Endothelial cell of umbilical vein (primary cell): ENCODE measurements around the gene FAM107A. TPM values are rescaled to one million over a fixed set of nuclear protein-coding genes. Genes with fewer than 3 reads are reported as not detected.
A peak's percentile ranks its signal among the peaks of the same experiment; 100 is the strongest.

Source experiments
- BruUV-seq: library from RNA; stranded (reverse); fragments of 400-500 nt; replicated peaks from 2 replicates; lab custom pipeline; 2021; lab: Mats Ljungman, UMichigan
- CTCF ChIA-PET: fragments of 300-600, 350-600 bp; sonication (Branson Sonifier 250); formaldehyde crosslinking; loops from one replicate; lab custom pipeline; 2021; ENCODE audit warnings: antibody characterized with exemption, inconsistent platforms; lab: Charles Lee
- POLR2A ChIA-PET: fragments of 300-600, 350-600 bp; sonication (Branson Sonifier 250); formaldehyde crosslinking; loops from one replicate; lab custom pipeline; 2021; ENCODE audit warnings: antibody characterized with exemption, inconsistent platforms; lab: Charles Lee
- DNase-seq: peaks from one replicate; pipeline ENCODE4 v3.0.0-alpha.2; 2011; ENCODE audit warnings: low read depth, low spot score
- FAIRE-seq: peaks from 2 replicates; lab custom pipeline; 2011; peaks lifted over from hg19 to GRCh38; lab: Jason Lieb, UNC
- H2AFZ ChIP-seq: 2 replicates; pipeline ENCODE4 v1.6.0; 2012; ENCODE audit warnings: low read depth, low read length, control low read depth, inconsistent platforms
- H3K27ac ChIP-seq: 2 replicates; pipeline ENCODE4 v1.5.1; 2011; ENCODE audit warnings: low read depth, mild to moderate bottlenecking, control low read depth, low read length, moderate library complexity; ENCODE audit not compliant: insufficient read depth
- H3K27me3 ChIP-seq, 2 experiments: 2 replicates each; pipeline versions ENCODE4 v1.6.0 to v1.6.1; 2011; ENCODE audit warnings: low read length in 2 of 2, mixed read lengths in 1 of 2; ENCODE audit not compliant: control insufficient read depth in 2 of 2, insufficient read depth in 2 of 2
- H3K36me3 ChIP-seq, 2 experiments: 2 replicates in 1 of 2; 3 replicates in 1 of 2; pipeline ENCODE4 v1.5.1; 2011; ENCODE audit warnings: low read length in 2 of 2, mild to moderate bottlenecking in 1 of 2, moderate library complexity in 1 of 2; ENCODE audit not compliant: control insufficient read depth in 2 of 2, insufficient read depth in 2 of 2; ENCODE audit errors: extremely low read depth in 1 of 2
- H3K4me1 ChIP-seq: 3 replicates; pipeline ENCODE4 v1.5.1; 2011; ENCODE audit warnings: mild to moderate bottlenecking, low read length; ENCODE audit not compliant: control insufficient read depth, insufficient read depth; ENCODE audit errors: extremely low read depth
- H3K4me2 ChIP-seq: 2 replicates; pipeline ENCODE4 v1.6.1; 2011; ENCODE audit warnings: low read length, control low read depth, mixed read lengths; ENCODE audit not compliant: insufficient read depth
- H3K4me3 ChIP-seq, 3 experiments: fragments of 200-600 bp in 1 of 3; sonication (generic), shearing (Covaris generic) in 1 of 3; replicated peaks in 1 of 3; 2 replicates each; pipeline ENCODE4 v1.5.1; 2011 to 2016; ENCODE audit warnings: control low read depth in 3 of 3, low read length in 3 of 3, mild to moderate bottlenecking in 2 of 3, inconsistent platforms in 1 of 3, low read depth in 1 of 3, moderate library complexity in 1 of 3; ENCODE audit not compliant: insufficient read depth in 1 of 3
- H3K79me2 ChIP-seq: 2 replicates; pipeline ENCODE4 v1.6.0; 2012; ENCODE audit warnings: low read length, inconsistent platforms; ENCODE audit not compliant: control insufficient read depth, insufficient read depth
- H3K9ac ChIP-seq: replicated peaks from 2 replicates; pipeline ENCODE3; 2011; ENCODE audit warnings: low read length, control low read depth; ENCODE audit not compliant: insufficient read depth; ENCODE audit errors: extremely low read depth
- H3K9me1 ChIP-seq: replicated peaks from 3 replicates; pipeline ENCODE4 v1.6.0; 2011; ENCODE audit warnings: mild to moderate bottlenecking, low read length; ENCODE audit not compliant: control insufficient read depth, insufficient read depth; ENCODE audit errors: extremely low read depth
- H3K9me3 ChIP-seq: replicated peaks from 2 replicates; pipeline ENCODE4 v1.5.1; 2012; ENCODE audit warnings: low read length, inconsistent platforms; ENCODE audit not compliant: control insufficient read depth, insufficient read depth
- H4K20me1 ChIP-seq: replicated peaks from 2 replicates; pipeline ENCODE3; 2011; ENCODE audit warnings: mild to moderate bottlenecking, low read length; ENCODE audit not compliant: control insufficient read depth, insufficient read depth; ENCODE audit errors: extremely low read depth
- CTCF ChIP-seq, 2 donors: IDR thresholded peaks; 1 replicate in 1 of 2; 2 replicates in 1 of 2; pipeline ENCODE4 v1.5.1; 2011; ENCODE audit warnings: low read length in 2 of 2, mild to moderate bottlenecking in 2 of 2, moderate library complexity in 2 of 2, control low read depth in 1 of 2, inconsistent platforms in 1 of 2, low read depth in 1 of 2; ENCODE audit not compliant: insufficient read depth in 1 of 2; ENCODE audit errors: extremely low read depth in 1 of 2
- EZH2 ChIP-seq: IDR thresholded peaks from 2 replicates; pipeline ENCODE4 v1.6.1; 2012; ENCODE audit warnings: borderline replicate concordance, low read depth, mild to moderate bottlenecking, moderate library complexity, low read length, inconsistent platforms; ENCODE audit not compliant: severe bottlenecking
- FOS ChIP-seq: IDR thresholded peaks from 2 replicates; pipeline ENCODE4 v1.6.1; 2011; ENCODE audit warnings: mild to moderate bottlenecking, low read length, moderate library complexity, borderline replicate concordance; ENCODE audit not compliant: insufficient read depth
- GATA2 ChIP-seq: IDR thresholded peaks from 2 replicates; pipeline ENCODE4 v1.7.0; 2011; ENCODE audit warnings: low read depth, mild to moderate bottlenecking, moderate library complexity, mixed read lengths, low read length; ENCODE audit not compliant: insufficient read length, insufficient read depth
- JUN ChIP-seq: IDR thresholded peaks from 2 replicates; pipeline ENCODE4 v1.6.1; 2011; ENCODE audit warnings: borderline replicate concordance, low read depth; ENCODE audit not compliant: insufficient read length, insufficient read depth
- MAX ChIP-seq: IDR thresholded peaks from 2 replicates; pipeline ENCODE4 v1.6.1; 2011; ENCODE audit not compliant: insufficient read depth, insufficient read length
- MYC ChIP-seq: IDR thresholded peaks from one replicate; pipeline ENCODE4 v1.6.1; 2011; ENCODE audit warnings: mild to moderate bottlenecking, low read depth, low read length
- POLR2A ChIP-seq: IDR thresholded peaks from 2 replicates; pipeline ENCODE4 v1.6.1; 2012; ENCODE audit warnings: low read depth, mild to moderate bottlenecking, control low read depth, low read length
- POLR2AphosphoS5 ChIP-seq: IDR thresholded peaks from 2 replicates; pipeline ENCODE4 v1.6.1; 2012; ENCODE audit warnings: low read depth, mild to moderate bottlenecking, control low read depth, low read length, moderate library complexity; ENCODE audit not compliant: insufficient read depth
- dilution Hi-C: fragments of 300-500 bp; cut with MboI; formaldehyde crosslinking; loops from one replicate; pipeline ENCODE4 v1.15.0; 2019; ENCODE audit warnings: low sequenced_read_pairs; ENCODE audit not compliant: extremely low pct_ligation_motif_present
- intact Hi-C: fragments of 100-400 bp; cut with micrococcal nuclease; formaldehyde crosslinking; loops from one replicate; pipeline ENCODE4 v1.10.0; 2022
- polyA plus RNA-seq, 4 experiments: library from polyadenylated mRNA; depleted of rRNA in 3 of 4; stranded (reverse) in 3 of 4; unstranded in 1 of 4; fragments of >200 nt; gene quantifications; 2 replicates each; pipeline versions ENCODE4 v1.2.1 to v1.2.3, GENCODE V29; 2011 to 2012; ENCODE audit warnings: missing spikeins in 1 of 4
- total RNA-seq: library from RNA; stranded (reverse); gene quantifications from 2 replicates; pipeline ENCODE4 v1.2.3, GENCODE V29; 2021

Gene FAM107A
- total and polyA plus RNA-seq, 2 donors (not counting 3 experiments of a cell fraction or from before 2014, with no cell fraction given): 5.7 to 10.7 TPM

GRCh38 chr3:58576716-58577115, 475 bp downstream of the FAM107A start:
- H3K27me3 ChIP-seq: no peaks in the 10 kb centered on the region
- CTCF ChIA-PET: interaction anchor here (0.6 to 5.7 kb wide), 10 partner anchors 8 to 55 kb away, joined by 3 to 76 read pairs (median 8); no protein-coding TSS in a partner anchor
- peak overlapping the region; percentile 93 for H2AFZ ChIP-seq
- no peaks in the 10 kb centered on the region for H3K9me3 ChIP-seq
- peak overlapping the region; percentile 82 for H3K27ac ChIP-seq
- H3K9ac ChIP-seq: peak overlapping the region; percentile 71
- FAIRE-seq (peak; percentile 33), DNase-seq (peak; percentile 28)
- peaks cover 30% of the 10 kb centered on the region for H3K4me1 ChIP-seq
- H3K79me2 ChIP-seq: no peaks in the 10 kb centered on the region
- TF ChIP-seq EZH2 (no peak), JUN (no peak), MAX (no peak), POLR2A (no peak), FOS (no peak), POLR2AphosphoS5 (no peak), MYC (no peak), CTCF (IDR thresholded peaks at IDR 0.05; ENCODE audit: extremely low read depth in 1 of 2, insufficient read depth in 1 of 2, low read depth in 1 of 2, low read length in 2 of 2) (no peak), GATA2 (no peak)
- H3K36me3 ChIP-seq: no peaks in the 10 kb centered on the region
- POLR2A ChIA-PET: no interaction called here
- no peaks in the 10 kb centered on the region for H4K20me1 ChIP-seq
- H3K4me3 ChIP-seq: peak overlapping the region in 2 of 3 experiments; percentile 15 to 70
- dilution Hi-C loops (no loop called here), intact Hi-C loops (loop anchor here (1.0 kb wide), 2 partner anchors 9 to 52 kb away; no protein-coding TSS in a partner anchor)
- peak overlapping the region; percentile 88 for H3K4me2 ChIP-seq
- BruUV-seq: TSS peak; percentile 76
- no peaks in the 10 kb centered on the region for H3K9me1 ChIP-seq
